Endothelial cell of umbilical vein (primary cell): ENCODE measurements around the gene MAML3. TPM values are rescaled to one million over a fixed set of nuclear protein-coding genes. Genes with fewer than 3 reads are reported as not detected.

Experiments used
- BruUV-seq: library from RNA; stranded (reverse); fragments of 400-500 nt; replicated peaks from 2 replicates; lab custom pipeline; 2021; lab: Mats Ljungman, UMichigan
- CTCF ChIA-PET: fragments of 300-600, 350-600 bp; sonication (Branson Sonifier 250); formaldehyde crosslinking; loops from one replicate; lab custom pipeline; 2021; ENCODE audit warnings: antibody characterized with exemption, inconsistent platforms; lab: Charles Lee
- POLR2A ChIA-PET: fragments of 300-600, 350-600 bp; sonication (Branson Sonifier 250); formaldehyde crosslinking; loops from one replicate; lab custom pipeline; 2021; ENCODE audit warnings: antibody characterized with exemption, inconsistent platforms; lab: Charles Lee
- DNase-seq: peaks from one replicate; pipeline ENCODE4 v3.0.0-alpha.2; 2011; ENCODE audit warnings: low read depth, low spot score
- FAIRE-seq: peaks from 2 replicates; lab custom pipeline; 2011; peaks lifted over from hg19 to GRCh38; lab: Jason Lieb, UNC
- H2AFZ ChIP-seq: 2 replicates; pipeline ENCODE4 v1.6.0; 2012; ENCODE audit warnings: low read depth, low read length, control low read depth, inconsistent platforms
- H3K27ac ChIP-seq: 2 replicates; pipeline ENCODE4 v1.5.1; 2011; ENCODE audit warnings: low read depth, mild to moderate bottlenecking, control low read depth, low read length, moderate library complexity; ENCODE audit not compliant: insufficient read depth
- H3K27me3 ChIP-seq, 2 experiments: 2 replicates each; pipeline versions ENCODE4 v1.6.0 to v1.6.1; 2011; ENCODE audit warnings: low read length in 2 of 2, mixed read lengths in 1 of 2; ENCODE audit not compliant: control insufficient read depth in 2 of 2, insufficient read depth in 2 of 2
- H3K36me3 ChIP-seq, 2 experiments: 2 replicates in 1 of 2; 3 replicates in 1 of 2; pipeline ENCODE4 v1.5.1; 2011; ENCODE audit warnings: low read length in 2 of 2, mild to moderate bottlenecking in 1 of 2, moderate library complexity in 1 of 2; ENCODE audit not compliant: control insufficient read depth in 2 of 2, insufficient read depth in 2 of 2; ENCODE audit errors: extremely low read depth in 1 of 2
- H3K4me1 ChIP-seq: 3 replicates; pipeline ENCODE4 v1.5.1; 2011; ENCODE audit warnings: mild to moderate bottlenecking, low read length; ENCODE audit not compliant: control insufficient read depth, insufficient read depth; ENCODE audit errors: extremely low read depth
- H3K4me2 ChIP-seq: 2 replicates; pipeline ENCODE4 v1.6.1; 2011; ENCODE audit warnings: low read length, control low read depth, mixed read lengths; ENCODE audit not compliant: insufficient read depth
- H3K4me3 ChIP-seq, 3 experiments: fragments of 200-600 bp in 1 of 3; sonication (generic), shearing (Covaris generic) in 1 of 3; replicated peaks in 1 of 3; 2 replicates each; pipeline ENCODE4 v1.5.1; 2011 to 2016; ENCODE audit warnings: control low read depth in 3 of 3, low read length in 3 of 3, mild to moderate bottlenecking in 2 of 3, inconsistent platforms in 1 of 3, low read depth in 1 of 3, moderate library complexity in 1 of 3; ENCODE audit not compliant: insufficient read depth in 1 of 3
- H3K79me2 ChIP-seq: 2 replicates; pipeline ENCODE4 v1.6.0; 2012; ENCODE audit warnings: low read length, inconsistent platforms; ENCODE audit not compliant: control insufficient read depth, insufficient read depth
- H3K9ac ChIP-seq: replicated peaks from 2 replicates; pipeline ENCODE3; 2011; ENCODE audit warnings: low read length, control low read depth; ENCODE audit not compliant: insufficient read depth; ENCODE audit errors: extremely low read depth
- H3K9me1 ChIP-seq: replicated peaks from 3 replicates; pipeline ENCODE4 v1.6.0; 2011; ENCODE audit warnings: mild to moderate bottlenecking, low read length; ENCODE audit not compliant: control insufficient read depth, insufficient read depth; ENCODE audit errors: extremely low read depth
- H3K9me3 ChIP-seq: replicated peaks from 2 replicates; pipeline ENCODE4 v1.5.1; 2012; ENCODE audit warnings: low read length, inconsistent platforms; ENCODE audit not compliant: control insufficient read depth, insufficient read depth
- H4K20me1 ChIP-seq: replicated peaks from 2 replicates; pipeline ENCODE3; 2011; ENCODE audit warnings: mild to moderate bottlenecking, low read length; ENCODE audit not compliant: control insufficient read depth, insufficient read depth; ENCODE audit errors: extremely low read depth
- CTCF ChIP-seq, 2 donors: IDR thresholded peaks; 1 replicate in 1 of 2; 2 replicates in 1 of 2; pipeline ENCODE4 v1.5.1; 2011; ENCODE audit warnings: low read length in 2 of 2, mild to moderate bottlenecking in 2 of 2, moderate library complexity in 2 of 2, control low read depth in 1 of 2, inconsistent platforms in 1 of 2, low read depth in 1 of 2; ENCODE audit not compliant: insufficient read depth in 1 of 2; ENCODE audit errors: extremely low read depth in 1 of 2
- EZH2 ChIP-seq: IDR thresholded peaks from 2 replicates; pipeline ENCODE4 v1.6.1; 2012; ENCODE audit warnings: borderline replicate concordance, low read depth, mild to moderate bottlenecking, moderate library complexity, low read length, inconsistent platforms; ENCODE audit not compliant: severe bottlenecking
- FOS ChIP-seq: IDR thresholded peaks from 2 replicates; pipeline ENCODE4 v1.6.1; 2011; ENCODE audit warnings: mild to moderate bottlenecking, low read length, moderate library complexity, borderline replicate concordance; ENCODE audit not compliant: insufficient read depth
- GATA2 ChIP-seq: IDR thresholded peaks from 2 replicates; pipeline ENCODE4 v1.7.0; 2011; ENCODE audit warnings: low read depth, mild to moderate bottlenecking, moderate library complexity, mixed read lengths, low read length; ENCODE audit not compliant: insufficient read length, insufficient read depth
- JUN ChIP-seq: IDR thresholded peaks from 2 replicates; pipeline ENCODE4 v1.6.1; 2011; ENCODE audit warnings: borderline replicate concordance, low read depth; ENCODE audit not compliant: insufficient read length, insufficient read depth
- MAX ChIP-seq: IDR thresholded peaks from 2 replicates; pipeline ENCODE4 v1.6.1; 2011; ENCODE audit not compliant: insufficient read depth, insufficient read length
- MYC ChIP-seq: IDR thresholded peaks from one replicate; pipeline ENCODE4 v1.6.1; 2011; ENCODE audit warnings: mild to moderate bottlenecking, low read depth, low read length
- POLR2A ChIP-seq: IDR thresholded peaks from 2 replicates; pipeline ENCODE4 v1.6.1; 2012; ENCODE audit warnings: low read depth, mild to moderate bottlenecking, control low read depth, low read length
- POLR2AphosphoS5 ChIP-seq: IDR thresholded peaks from 2 replicates; pipeline ENCODE4 v1.6.1; 2012; ENCODE audit warnings: low read depth, mild to moderate bottlenecking, control low read depth, low read length, moderate library complexity; ENCODE audit not compliant: insufficient read depth
- dilution Hi-C: fragments of 300-500 bp; cut with MboI; formaldehyde crosslinking; loops from one replicate; pipeline ENCODE4 v1.15.0; 2019; ENCODE audit warnings: low sequenced_read_pairs; ENCODE audit not compliant: extremely low pct_ligation_motif_present
- intact Hi-C: fragments of 100-400 bp; cut with micrococcal nuclease; formaldehyde crosslinking; loops from one replicate; pipeline ENCODE4 v1.10.0; 2022
- polyA plus RNA-seq, 4 experiments: library from polyadenylated mRNA; depleted of rRNA in 3 of 4; stranded (reverse) in 3 of 4; unstranded in 1 of 4; fragments of >200 nt; gene quantifications; 2 replicates each; pipeline versions ENCODE4 v1.2.1 to v1.2.3, GENCODE V29; 2011 to 2012; ENCODE audit warnings: missing spikeins in 1 of 4
- total RNA-seq: library from RNA; stranded (reverse); gene quantifications from 2 replicates; pipeline ENCODE4 v1.2.3, GENCODE V29; 2021

The MAML3 gene
- total and polyA plus RNA-seq, 2 donors (not counting 3 experiments of a cell fraction or from before 2014, with no cell fraction given), result 14.0 to 20.3 TPM

- no TSS peak for BruUV-seq
These were observed 419.6 kb downstream of the MAML3 start for GRCh38 chr4:139734201-139734874.

GRCh38 chr4:139732991-139733570 lies 420.9 kb downstream of the MAML3 start:
- no peak overlapping the region for H2AFZ ChIP-seq
- dilution Hi-C loops (no loop called here), intact Hi-C loops (loop anchor here (10.0 kb wide), 1 partner anchor 882 kb away; no protein-coding TSS in a partner anchor)
- peaks cover 16% of the 10 kb centered on the region for H3K4me1 ChIP-seq
- no peaks in the 10 kb centered on the region for H3K9me1 ChIP-seq
- ChIA-PET CTCF (interaction anchor here (1.0 to 3.4 kb wide), 10 partner anchors 76 to 627 kb away, joined by 3 to 46 read pairs (median 4); partner anchors contain the start of gene MAML3), POLR2A (no interaction called here)
- H3K36me3 ChIP-seq, result peaks cover 0 to under 1% of the 10 kb centered on the region in 2 experiments
- no TSS peak for BruUV-seq
- FAIRE-seq (no peak), DNase-seq (no peak)
- H3K4me2 ChIP-seq, result no peak overlapping the region
- no peaks in the 10 kb centered on the region for H3K79me2 ChIP-seq
- no peak for TF ChIP-seq EZH2
- no peak for TF ChIP-seq FOS
- no peak for TF ChIP-seq JUN
- no peak for TF ChIP-seq POLR2A
- no peak for TF ChIP-seq GATA2
- TF ChIP-seq POLR2AphosphoS5, result no peak
- TF ChIP-seq MYC, result no peak
- no peak for TF ChIP-seq MAX
- TF ChIP-seq CTCF (IDR thresholded peaks at IDR 0.05; ENCODE audit: extremely low read depth in 1 of 2, insufficient read depth in 1 of 2, low read depth in 1 of 2, low read length in 2 of 2), result no peak
- no peaks in the 10 kb centered on the region for H4K20me1 ChIP-seq
- H3K27me3 ChIP-seq, result no peaks in the 10 kb centered on the region
- H3K9ac ChIP-seq, result no peak overlapping the region
- no peaks in the 10 kb centered on the region for H3K9me3 ChIP-seq
- no peak overlapping the region for H3K27ac ChIP-seq
- no peak overlapping the region for H3K4me3 ChIP-seq

More at GRCh38 chr4:139734201-139734874, 419.6 kb downstream of the MAML3 start:
- CTCF ChIA-PET, result interaction anchor here (0.6 to 3.5 kb wide), 46 partner anchors 10 to 875 kb away, joined by 3 to 46 read pairs (median 4); partner anchors contain the start of gene MAML3
- no peaks in the 10 kb centered on the region for H3K36me3 ChIP-seq
- peak overlapping the region; percentile 40 for H3K4me2 ChIP-seq
- no peaks in the 10 kb centered on the region for H3K79me2 ChIP-seq
- H4K20me1 ChIP-seq, result no peaks in the 10 kb centered on the region
- H2AFZ ChIP-seq, result no peak overlapping the region
- FAIRE-seq (no peak), DNase-seq (no peak)
- no peaks in the 10 kb centered on the region for H3K9me1 ChIP-seq
- POLR2A ChIA-PET, result no interaction called here
- no peaks in the 10 kb centered on the region for H3K27me3 ChIP-seq
- peaks cover 16% of the 10 kb centered on the region for H3K4me1 ChIP-seq
- intact Hi-C loops (loop anchor here (1.0 to 10.0 kb wide), 4 partner anchors 82 to 880 kb away; no protein-coding TSS in a partner anchor), dilution Hi-C loops (no loop called here)
- H3K9ac ChIP-seq, result peak overlapping the region; percentile 61
- H3K27ac ChIP-seq, result peak overlapping the region; percentile 14
- H3K4me3 ChIP-seq, result peak overlapping the region in 2 of 3 experiments; percentile 18 to 34
- no peaks in the 10 kb centered on the region for H3K9me3 ChIP-seq
- TF ChIP-seq POLR2A (no peak), POLR2AphosphoS5 (no peak), EZH2 (no peak), MAX (no peak)
